CD14-positive monocyte (primary cell): Measurements from ENCODE around the gene EXPH5. TPM values are rescaled to one million over a fixed set of nuclear protein-coding genes. Genes with fewer than 3 reads are reported as not detected.

Experiments used
- DNase-seq, 3 donors: peaks; one replicate each; pipeline ENCODE4 v3.0.0-alpha.2; 2011 to 2022
- H2AFZ ChIP-seq: 2 replicates; pipeline ENCODE4 v1.6.0; 2012; ENCODE audit warnings: mild to moderate bottlenecking, low read depth, low read length, inconsistent platforms; ENCODE audit not compliant: insufficient read depth, poor library complexity, severe bottlenecking
- H3K27ac ChIP-seq, 2 donors: 1 replicate in 1 of 2; 2 replicates in 1 of 2; pipeline ENCODE4 v1.5.1; 2012 to 2013; ENCODE audit warnings: low read length in 2 of 2, control low read depth in 1 of 2, inconsistent platforms in 1 of 2, low read depth in 1 of 2, mild to moderate bottlenecking in 1 of 2
- H3K27me3 ChIP-seq, 2 donors: one replicate each; pipeline versions ENCODE4 v1.6.0 to v1.6.1; 2011 to 2013; ENCODE audit warnings: low read length in 2 of 2; ENCODE audit not compliant: control insufficient read depth in 2 of 2, insufficient read depth in 2 of 2
- H3K36me3 ChIP-seq, 2 donors: replicated peaks in 1 of 2; 1 replicate in 1 of 2; 2 replicates in 1 of 2; pipeline versions ENCODE4 v1.5.1 to v1.6.1; 2012 to 2013; ENCODE audit warnings: low read length in 2 of 2, control low read depth in 1 of 2, inconsistent platforms in 1 of 2, mild to moderate bottlenecking in 1 of 2; ENCODE audit not compliant: insufficient read depth in 2 of 2, control insufficient read depth in 1 of 2
- H3K4me1 ChIP-seq, 2 donors: 1 replicate in 1 of 2; 2 replicates in 1 of 2; pipeline versions ENCODE4 v1.5.1 to v1.6.1; 2012 to 2013; ENCODE audit warnings: low read length in 2 of 2, control low read depth in 1 of 2, inconsistent platforms in 1 of 2, mild to moderate bottlenecking in 1 of 2, moderate library complexity in 1 of 2; ENCODE audit not compliant: insufficient read depth in 2 of 2, control insufficient read depth in 1 of 2
- H3K4me2 ChIP-seq: replicated peaks from 2 replicates; pipeline ENCODE3; 2012; ENCODE audit warnings: low read length, moderate library complexity, mild to moderate bottlenecking; ENCODE audit not compliant: poor library complexity, severe bottlenecking; ENCODE audit errors: extremely low read depth
- H3K4me3 ChIP-seq, 3 experiments: fragments of 200-600 bp in 1 of 3; sonication (generic) in 1 of 3; replicated peaks in 1 of 3; 1 replicate in 2 of 3; 2 replicates in 1 of 3; pipeline ENCODE4 v1.5.1; 2011 to 2013; ENCODE audit warnings: low read length in 3 of 3, mild to moderate bottlenecking in 3 of 3, control low read depth in 2 of 3, low read depth in 2 of 3, inconsistent platforms in 1 of 3, moderate library complexity in 1 of 3
- H3K79me2 ChIP-seq: 2 replicates; pipeline ENCODE4 v1.6.0; 2012; ENCODE audit warnings: mild to moderate bottlenecking, control low read depth, inconsistent platforms, low read length, moderate library complexity; ENCODE audit not compliant: insufficient read depth
- H3K9ac ChIP-seq: 2 replicates; pipeline ENCODE4 v1.6.0; 2017; ENCODE audit warnings: low read length, mild to moderate bottlenecking; ENCODE audit not compliant: insufficient read depth, poor library complexity, severe bottlenecking
- H3K9me3 ChIP-seq, 2 donors: replicated peaks in 1 of 2; 1 replicate in 1 of 2; 2 replicates in 1 of 2; pipeline versions ENCODE4 v1.5.1 to v1.6.1; 2012 to 2013; ENCODE audit warnings: low read length in 2 of 2, control low read depth in 1 of 2; ENCODE audit not compliant: control insufficient read depth in 1 of 2, insufficient read depth in 1 of 2
- H4K20me1 ChIP-seq: 2 replicates; pipeline ENCODE4 v1.6.0; 2012; ENCODE audit warnings: mild to moderate bottlenecking, low read length, control low read depth, moderate library complexity; ENCODE audit not compliant: insufficient read depth
- H3K27ac Mint-ChIP-seq, 7 donors: one replicate each; pipeline ENCODE4 v1.8.0; 2020; ENCODE audit warnings: mild to moderate bottlenecking in 7 of 7, mixed read lengths in 7 of 7, moderate library complexity in 6 of 7, inconsistent platforms in 2 of 7
- H3K27me3 Mint-ChIP-seq, 3 donors: one replicate each; pipeline ENCODE4 v1.8.0; 2021 to 2022; ENCODE audit warnings: low read depth in 3 of 3, mild to moderate bottlenecking in 3 of 3, mixed read lengths in 3 of 3, moderate library complexity in 3 of 3, inconsistent platforms in 1 of 3
- H3K36me3 Mint-ChIP-seq, 2 donors: one replicate each; pipeline ENCODE4 v1.8.0; 2020; ENCODE audit warnings: mixed read lengths in 2 of 2, inconsistent platforms in 1 of 2, mild to moderate bottlenecking in 1 of 2
- H3K4me1 Mint-ChIP-seq: one replicate; pipeline ENCODE4 v1.8.0; 2020; ENCODE audit warnings: mild to moderate bottlenecking, mixed read lengths
- H3K4me3 Mint-ChIP-seq, 2 donors: one replicate each; pipeline ENCODE4 v1.8.0; 2020; ENCODE audit warnings: mild to moderate bottlenecking in 2 of 2, mixed read lengths in 2 of 2, moderate library complexity in 1 of 2
- H3K9me3 Mint-ChIP-seq, 7 donors: one replicate each; pipeline ENCODE4 v1.8.0; 2020 to 2022; ENCODE audit warnings: mixed read lengths in 7 of 7, mild to moderate bottlenecking in 6 of 7, moderate library complexity in 6 of 7, inconsistent platforms in 2 of 7
- WGBS: methylation state at CpG from one replicate; pipeline ENCODE4 v1.1.5; 2013; ENCODE audit warnings: missing lambda C conversion rate; ENCODE audit not compliant: insufficient coverage; 5-methylcytosine and 5-hydroxymethylcytosine counted together
- intact Hi-C, 2 donors: fragments of 100-400 bp; cut with micrococcal nuclease; formaldehyde crosslinking; loops; one replicate each; pipeline versions ENCODE4 v1.15.0 to v1.15.1; 2023
- polyA plus RNA-seq, 3 donors: library from polyadenylated mRNA; depleted of rRNA in 1 of 3; unstranded in 2 of 3; stranded (reverse) in 1 of 3; fragments of 300-500 nt in 2 of 3; fragments of >200 nt in 1 of 3; fragmentation: Illumina TruSeq in 2 of 3; gene quantifications; 1 replicate in 2 of 3; 2 replicates in 1 of 3; pipeline ENCODE4 v1.2.3, GENCODE V29; 2012 to 2021
- TF ChIP-seq, protein P1 (sequence below): fragments of 200-600 bp; IDR thresholded peaks from one replicate; pipeline ENCODE4 v1.8.0; 2022; ENCODE audit warnings: antibody characterized with exemption, mild to moderate bottlenecking

EXPH5 gene
- polyA plus RNA-seq, 3 donors: 0.05 to 0.17 TPM; not detected in 1

DNA sequence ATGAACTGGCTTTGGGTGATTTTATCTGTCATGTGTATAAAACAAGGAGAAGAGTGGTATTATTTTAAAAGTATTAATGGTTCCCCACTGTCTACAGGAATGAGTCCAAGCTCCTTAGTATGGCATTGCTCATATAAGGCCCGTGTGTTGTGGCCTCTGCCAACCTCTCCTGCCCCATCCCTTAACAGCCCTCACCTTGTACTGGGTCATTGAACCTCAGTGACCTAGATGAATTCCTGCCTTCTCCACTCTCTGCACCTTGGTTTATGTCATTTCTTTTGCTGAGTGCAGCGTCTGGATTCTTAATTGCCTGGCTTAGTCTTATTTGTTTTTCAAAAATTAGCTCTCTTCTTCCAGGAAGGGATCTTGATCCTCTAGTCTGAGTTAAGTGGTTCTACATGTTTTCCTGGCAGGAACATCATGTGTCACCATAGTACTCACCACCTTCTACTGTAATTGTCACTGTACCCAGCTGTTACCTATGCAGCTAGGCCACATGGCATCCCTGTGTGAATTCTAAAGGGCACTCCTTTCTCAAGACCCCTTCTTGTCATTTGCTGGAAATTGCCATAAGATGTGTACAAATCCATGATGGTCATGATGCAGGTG, 59.2 kb downstream of the EXPH5 start:
- Mint-ChIP-seq H3K9me3 (peaks cover 0 to 5% (median 0%) of the 10 kb centered on the region in 7 donors), H3K4me3 (no peak overlapping the region), H3K36me3 (no peaks in the 10 kb centered on the region), H3K4me1 (no peaks in the 10 kb centered on the region), H3K27me3 (no peaks in the 10 kb centered on the region), H3K27ac (no peak overlapping the region)
- 86% methylated on average over 1 of the region's 2 CpGs for WGBS
- Histone ChIP-seq H3K79me2 (no peaks in the 10 kb centered on the region), H3K27ac (no peak overlapping the region), H3K36me3 (no peaks in the 10 kb centered on the region), H3K9ac (no peak overlapping the region), H3K4me3 (no peak overlapping the region), H2AFZ (no peak overlapping the region), H3K4me2 (no peak overlapping the region), H3K27me3 (no peaks in the 10 kb centered on the region), H3K9me3 (no peaks in the 10 kb centered on the region), H3K4me1 (no peaks in the 10 kb centered on the region), H4K20me1 (no peaks in the 10 kb centered on the region)
- DNase-seq: no peak
- intact Hi-C loops: no loop called here
- TF ChIP-seq, protein P1, sequence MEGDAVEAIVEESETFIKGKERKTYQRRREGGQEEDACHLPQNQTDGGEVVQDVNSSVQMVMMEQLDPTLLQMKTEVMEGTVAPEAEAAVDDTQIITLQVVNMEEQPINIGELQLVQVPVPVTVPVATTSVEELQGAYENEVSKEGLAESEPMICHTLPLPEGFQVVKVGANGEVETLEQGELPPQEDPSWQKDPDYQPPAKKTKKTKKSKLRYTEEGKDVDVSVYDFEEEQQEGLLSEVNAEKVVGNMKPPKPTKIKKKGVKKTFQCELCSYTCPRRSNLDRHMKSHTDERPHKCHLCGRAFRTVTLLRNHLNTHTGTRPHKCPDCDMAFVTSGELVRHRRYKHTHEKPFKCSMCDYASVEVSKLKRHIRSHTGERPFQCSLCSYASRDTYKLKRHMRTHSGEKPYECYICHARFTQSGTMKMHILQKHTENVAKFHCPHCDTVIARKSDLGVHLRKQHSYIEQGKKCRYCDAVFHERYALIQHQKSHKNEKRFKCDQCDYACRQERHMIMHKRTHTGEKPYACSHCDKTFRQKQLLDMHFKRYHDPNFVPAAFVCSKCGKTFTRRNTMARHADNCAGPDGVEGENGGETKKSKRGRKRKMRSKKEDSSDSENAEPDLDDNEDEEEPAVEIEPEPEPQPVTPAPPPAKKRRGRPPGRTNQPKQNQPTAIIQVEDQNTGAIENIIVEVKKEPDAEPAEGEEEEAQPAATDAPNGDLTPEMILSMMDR: no peak

DNA sequence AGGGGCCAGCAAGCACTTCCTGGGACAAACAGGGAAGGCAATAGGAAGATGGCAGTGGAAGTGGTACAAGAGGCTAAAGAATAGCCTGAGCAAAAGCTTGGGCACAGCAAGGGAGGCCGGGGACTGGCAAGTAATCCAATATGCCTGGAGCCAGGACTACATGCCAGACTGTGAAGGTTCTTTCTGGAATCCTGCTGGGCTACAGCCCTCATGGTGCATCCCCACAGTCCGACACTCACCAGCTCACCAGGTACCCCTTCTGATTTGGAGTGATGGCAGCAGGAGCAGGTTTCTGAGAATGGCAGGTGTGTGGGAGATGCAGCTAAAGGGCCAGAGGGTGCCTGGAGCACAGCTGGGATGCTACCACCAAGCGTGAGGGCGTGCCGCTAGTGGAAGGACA, 63.1 kb downstream of the EXPH5 start:
- H3K4me1 ChIP-seq: no peaks in the 10 kb centered on the region
- no peaks in the 10 kb centered on the region for H3K36me3 ChIP-seq
- H3K79me2 ChIP-seq: no peaks in the 10 kb centered on the region
- TF ChIP-seq, protein P1: no peak
- no peak overlapping the region for H3K4me3 ChIP-seq
- Mint-ChIP-seq H3K27me3 (no peaks in the 10 kb centered on the region), H3K27ac (no peak overlapping the region), H3K36me3 (no peaks in the 10 kb centered on the region), H3K9me3 (peaks cover 0 to 5% (median 0%) of the 10 kb centered on the region in 7 donors), H3K4me1 (no peaks in the 10 kb centered on the region), H3K4me3 (no peak overlapping the region)
- no peaks in the 10 kb centered on the region for H4K20me1 ChIP-seq
- intact Hi-C loops: no loop called here
- H3K27ac ChIP-seq: no peak overlapping the region
- H3K4me2 ChIP-seq: no peak overlapping the region
- no peaks in the 10 kb centered on the region for H3K9me3 ChIP-seq
- no peaks in the 10 kb centered on the region for H3K27me3 ChIP-seq
- DNase-seq: no peak
- no peak overlapping the region for H3K9ac ChIP-seq
- WGBS: 100% methylated on average over 4 of the region's 5 CpGs
- H2AFZ ChIP-seq: no peak overlapping the region
